ENCODE measurements around the gene CYYR1. TPM values are rescaled to one million over a fixed set of nuclear protein-coding genes. Genes with fewer than 3 reads are reported as not detected.

CYYR1 gene
- total RNA-seq: not detected in 2 replicates

DNA sequence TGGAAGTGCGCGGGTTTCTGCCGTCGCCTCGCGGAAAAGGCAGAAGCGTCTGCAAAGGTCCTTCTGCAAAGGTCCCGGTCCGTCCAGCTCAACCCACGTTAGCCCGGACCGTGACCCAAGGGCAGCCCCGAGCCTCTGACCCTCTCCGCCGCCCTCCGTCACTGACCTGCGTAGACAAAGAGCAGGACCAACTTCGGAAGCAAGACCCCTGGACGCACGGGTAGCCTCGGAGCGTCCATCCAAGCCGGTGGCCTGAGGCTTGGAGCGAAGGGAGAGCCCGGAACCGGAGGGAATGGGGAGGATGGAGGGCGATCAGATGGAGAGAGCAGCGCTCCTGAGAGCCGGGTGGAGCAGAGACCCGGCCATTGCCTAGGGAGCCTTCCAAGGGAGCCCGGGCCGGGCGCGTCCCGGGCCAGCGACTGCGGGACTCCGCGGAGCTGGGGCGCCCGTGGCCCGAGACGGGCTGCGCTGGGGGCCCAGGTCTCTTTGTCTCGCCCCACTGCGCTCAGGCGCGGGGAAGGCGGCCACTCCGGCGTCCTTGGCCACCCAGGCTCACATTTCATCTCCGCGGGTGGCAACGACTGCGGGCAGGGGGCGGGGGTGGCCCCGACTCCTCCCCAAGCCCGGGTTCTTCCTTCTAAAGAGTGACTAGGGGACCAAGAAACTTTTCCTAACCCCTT lies at the start of gene CYYR1:
Gene CYYR1, minus strand, starts transcription at position 585 of the 680 bp plus-strand sequence. Its CDS starts 346 bp downstream, at position 239.

All from placental pericyte (primary cell).